GM12878 (cell line): ENCODE measurements around the gene NRTN. TPM values are rescaled to one million over a fixed set of nuclear protein-coding genes. Genes with fewer than 3 reads are reported as not detected.

Experiments
- ATAC-seq: fragments of 200-7000 bp; cut with Tn5 transposase; 3 replicates; pipeline ENCODE4 v1.9.1; 2020; ENCODE audit warnings: mild to moderate bottlenecking, moderate library complexity
- BruUV-seq: library from RNA; stranded (reverse); fragments of 400-500 nt; replicated peaks from 2 replicates; lab custom pipeline; 2021; lab: Mats Ljungman, UMichigan
- CTCF ChIA-PET: fragments of 300-600 bp; sonication (Branson Sonifier 250); formaldehyde crosslinking; extraction: SDS; loops from one replicate; lab custom pipeline; 2021; ENCODE audit warnings: inconsistent platforms; lab: Yijun Ruan, JAX
- POLR2A ChIA-PET: fragments of 350-600 bp; formaldehyde crosslinking; extraction: SDS; loops from one replicate; lab custom pipeline; 2021; ENCODE audit warnings: inconsistent platforms; lab: Charles Lee
- RAD21 ChIA-PET: fragments of 300-600 bp; sonication (Branson Sonifier 250); formaldehyde crosslinking; loops from one replicate; lab custom pipeline; 2023; ENCODE audit warnings: antibody characterized with exemption; ENCODE audit not compliant: unreplicated experiment; lab: Charles Lee
- SMC1A ChIA-PET: fragments of 300-600 bp; sonication (Branson Sonifier 250); formaldehyde crosslinking; loops from one replicate; lab custom pipeline; 2023; ENCODE audit not compliant: unreplicated experiment, uncharacterized antibody; lab: Charles Lee
- DNase-seq: peaks from one replicate; pipeline ENCODE4 v3.0.0-alpha.2; 2011; ENCODE audit warnings: low read depth, low spot score
- FAIRE-seq: peaks from 3 replicates; lab custom pipeline; 2011; peaks lifted over from hg19 to GRCh38; lab: Jason Lieb, UNC
- H2AFZ ChIP-seq: 2 replicates; pipeline ENCODE4 v1.6.0; 2011; ENCODE audit warnings: low read depth, low read length, control low read depth; ENCODE audit not compliant: control insufficient read depth
- H3K27ac ChIP-seq: 2 replicates; pipeline ENCODE4 v1.5.1; 2011; ENCODE audit warnings: control low read depth; ENCODE audit not compliant: control insufficient read depth, insufficient read depth
- H3K27me3 ChIP-seq, 2 experiments: replicated peaks in 1 of 2; 2 replicates each; pipeline versions ENCODE4 v1.6.0 to v1.6.1; 2011; ENCODE audit warnings: low read length in 1 of 2; ENCODE audit not compliant: control insufficient read depth in 2 of 2, insufficient read depth in 2 of 2
- H3K36me3 ChIP-seq, 2 experiments: 2 replicates each; pipeline ENCODE4 v1.5.1; 2011; ENCODE audit warnings: low read length in 1 of 2; ENCODE audit not compliant: control insufficient read depth in 2 of 2, insufficient read depth in 2 of 2
- H3K4me1 ChIP-seq: 2 replicates; pipeline ENCODE4 v1.6.1; 2011; ENCODE audit warnings: mild to moderate bottlenecking, low read length, moderate library complexity, mixed read lengths; ENCODE audit not compliant: control insufficient read depth, insufficient read depth
- H3K4me2 ChIP-seq: 2 replicates; pipeline ENCODE4 v1.6.0; 2011; ENCODE audit warnings: control low read depth; ENCODE audit not compliant: control insufficient read depth, insufficient read depth
- H3K4me3 ChIP-seq: fragments of 200-600 bp; sonication (generic); 2 replicates; pipeline ENCODE4 v1.5.1; 2016
- H3K79me2 ChIP-seq: 2 replicates; pipeline ENCODE4 v1.6.0; 2011; ENCODE audit warnings: low read length; ENCODE audit not compliant: control insufficient read depth, insufficient read depth
- H3K9ac ChIP-seq: 2 replicates; pipeline ENCODE4 v1.8.0; 2011; ENCODE audit warnings: low read length, control low read depth, mixed read lengths; ENCODE audit not compliant: control insufficient read depth, insufficient read depth
- H3K9me3 ChIP-seq: replicated peaks from 3 replicates; pipeline ENCODE4 v1.5.1; 2011; ENCODE audit warnings: mild to moderate bottlenecking, low read length; ENCODE audit not compliant: control insufficient read depth, insufficient read depth
- H4K20me1 ChIP-seq: 2 replicates; pipeline ENCODE4 v1.6.0; 2011; ENCODE audit not compliant: control insufficient read depth, insufficient read depth
- E4F1 ChIP-seq: fragments of 450-650 bp; IDR thresholded peaks from 2 replicates; pipeline ENCODE4 v1.6.1; 2018; ENCODE audit warnings: borderline replicate concordance, mild to moderate bottlenecking; ENCODE audit not compliant: partially characterized antibody
- NFIC ChIP-seq: IDR thresholded peaks from 2 replicates; pipeline ENCODE4 v1.6.1; 2012; ENCODE audit warnings: low read depth, mild to moderate bottlenecking, inconsistent platforms, low read length, moderate library complexity
- NR2C1 ChIP-seq: fragments of 450-650 bp; IDR thresholded peaks from 2 replicates; pipeline ENCODE4 v1.6.1; 2017; ENCODE audit warnings: antibody characterized with exemption, mild to moderate bottlenecking, moderate library complexity
- POU2F2 ChIP-seq: IDR thresholded peaks from 3 replicates; pipeline ENCODE4 v1.6.1; 2011; ENCODE audit warnings: low read depth, mild to moderate bottlenecking, low read length, borderline replicate concordance
- RCOR1 ChIP-seq: conservative IDR thresholded peaks from 2 replicates; pipeline ENCODE4 v1.6.1; 2012; ENCODE audit warnings: low read depth, low read length, improper control_type of control experiment
- SIX5 ChIP-seq: IDR thresholded peaks from 2 replicates; pipeline ENCODE4 v1.6.1; 2011; ENCODE audit warnings: mild to moderate bottlenecking, low read depth, low read length, moderate library complexity; ENCODE audit not compliant: severe bottlenecking
- SMC3 ChIP-seq: IDR thresholded peaks from 2 replicates; pipeline ENCODE4 v1.6.1; 2011; ENCODE audit warnings: low read length, improper control_type of control experiment, borderline replicate concordance
- SPI1 ChIP-seq: IDR thresholded peaks from 2 replicates; pipeline ENCODE4 v1.6.1; 2011; ENCODE audit warnings: low read depth, mild to moderate bottlenecking, low read length, moderate library complexity, borderline replicate concordance; ENCODE audit not compliant: insufficient read depth
- STAT3 ChIP-seq: IDR thresholded peaks from 2 replicates; pipeline ENCODE4 v1.6.1; 2011; ENCODE audit warnings: low read depth, low read length, improper control_type of control experiment
- TAF1 ChIP-seq: IDR thresholded peaks from 2 replicates; pipeline ENCODE4 v1.6.1; 2011; ENCODE audit warnings: mild to moderate bottlenecking, low read depth, low read length, borderline replicate concordance
- WRNIP1 ChIP-seq: IDR thresholded peaks from 2 replicates; pipeline ENCODE4 v1.6.1; 2011; ENCODE audit warnings: low read depth, low read length, improper control_type of control experiment, borderline replicate concordance
- WGBS: methylation state at CpG from one replicate; pipeline ENCODE4 v1.1.6; 2016; ENCODE audit warnings: low lambda C conversion rate; ENCODE audit not compliant: insufficient replicate concordance, insufficient coverage; ENCODE audit errors: missing lambda C conversion rate; 5-methylcytosine and 5-hydroxymethylcytosine counted together
- in situ Hi-C: fragments of 300-500 bp; cut with MboI; formaldehyde crosslinking; loops from 9 replicates; pipeline ENCODE4 v1.14.3; 2018; ENCODE audit warnings: mixed read lengths
- intact Hi-C: fragments of 100-400 bp; cut with micrococcal nuclease; formaldehyde crosslinking; loops from one replicate; pipeline ENCODE4 v1.14.2; 2022; ENCODE audit not compliant: unreplicated experiment
- polyA plus RNA-seq, 11 experiments: library from polyadenylated mRNA; depleted of rRNA in 4 of 11; unstranded in 6 of 11; stranded (reverse) in 5 of 11; fragments of >200 nt; fragmentation: Nextera tagmentation in 4 of 11; fragmentation: Illumina TruSeq in 1 of 11; extraction: Ambion mirVana in 4 of 11; extraction: Trizol in 1 of 11; gene quantifications; 1 replicate in 1 of 11; 2 replicates in 10 of 11; pipeline versions ENCODE4 v1.2.1 to v1.2.3, GENCODE V29; 2011 to 2016; ENCODE audit warnings: inconsistent platforms in 2 of 11, missing spikeins in 2 of 11, low read depth in 1 of 11
- total RNA-seq, 4 experiments: library from RNA; depleted of rRNA in 3 of 4; stranded (reverse); fragments of >200 nt in 3 of 4; fragmentation: Illumina TruSeq in 1 of 4; extraction: Trizol in 1 of 4; gene quantifications; 2 replicates each; pipeline versions ENCODE4 v1.2.1 to v1.2.3, GENCODE V29; 2013 to 2021

NRTN gene
- total and polyA plus RNA-seq, 10 of the 15 experiments (the other 5 are each of a cell fraction or from before 2014, with no cell fraction given): not detected

DNA sequence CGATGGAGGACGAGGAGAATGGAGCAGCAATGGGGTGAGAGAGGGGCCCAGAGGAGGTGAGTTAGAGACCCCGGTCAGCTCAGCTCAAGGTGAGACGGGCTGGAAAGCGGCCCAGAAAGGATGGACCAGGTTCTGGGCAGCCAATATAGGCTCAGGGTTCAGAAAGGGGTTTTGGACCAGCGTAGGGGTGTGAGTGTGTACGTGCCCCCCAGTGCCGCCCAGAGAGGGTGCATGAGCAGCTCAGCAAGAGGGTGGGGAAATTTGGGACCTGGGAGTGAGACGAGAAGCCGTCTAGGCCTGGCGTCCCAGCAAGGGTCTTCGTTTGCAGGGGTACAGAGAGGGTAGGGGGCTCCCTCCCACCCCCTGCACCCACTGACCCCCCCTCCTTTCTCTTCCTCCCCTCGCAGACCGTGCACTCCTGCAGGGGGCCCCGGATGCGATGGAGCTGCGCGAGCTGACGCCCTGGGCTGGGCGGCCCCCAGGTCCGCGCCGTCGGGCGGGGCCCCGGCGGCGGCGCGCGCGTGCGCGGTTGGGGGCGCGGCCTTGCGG is 22.5 kb downstream of the NRTN start:
- ChIA-PET SMC1A (no interaction called here), POLR2A (interaction anchor here (0.5 kb wide), 1 partner anchor 12 kb away, joined by 3 read pairs; no protein-coding TSS in a partner anchor), RAD21 (no interaction called here), CTCF (interaction anchor here (2.7 kb wide), 1 partner anchor 23 kb away, joined by 10 read pairs; no protein-coding TSS in a partner anchor)
- in situ Hi-C loops: no loop called here
- no peak overlapping the region for H3K4me3 ChIP-seq
- no peaks in the 10 kb centered on the region for H3K79me2 ChIP-seq
- H3K36me3 ChIP-seq: no peaks in the 10 kb centered on the region
- H3K4me1 ChIP-seq: peaks cover 24% of the 10 kb centered on the region
- DNase-seq (no peak), FAIRE-seq (no peak), ATAC-seq (no peak)
- TF ChIP-seq TAF1 (no peak), RCOR1 (no peak), SPI1 (no peak), STAT3 (no peak), E4F1 (no peak), SIX5 (no peak), WRNIP1 (no peak), SMC3 (no peak), POU2F2 (no peak), NR2C1 (no peak), NFIC (no peak)
- WGBS: 45% methylated on average over 15 of the region's 37 CpGs
- intact Hi-C loops: no loop called here
- no peak overlapping the region for H3K27ac ChIP-seq
- H3K9me3 ChIP-seq: no peaks in the 10 kb centered on the region
- H2AFZ ChIP-seq: peak overlapping the region; percentile 87
- H3K4me2 ChIP-seq: peak overlapping the region; percentile 93
- peaks cover 0 to 4% of the 10 kb centered on the region in 2 experiments; a peak in 2 of 4 replicates for H3K27me3 ChIP-seq
- H4K20me1 ChIP-seq: no peaks in the 10 kb centered on the region
- H3K9ac ChIP-seq: no peak overlapping the region
- BruUV-seq: no TSS peak
